ENCODE measurements around the gene SYT1.

DNA sequence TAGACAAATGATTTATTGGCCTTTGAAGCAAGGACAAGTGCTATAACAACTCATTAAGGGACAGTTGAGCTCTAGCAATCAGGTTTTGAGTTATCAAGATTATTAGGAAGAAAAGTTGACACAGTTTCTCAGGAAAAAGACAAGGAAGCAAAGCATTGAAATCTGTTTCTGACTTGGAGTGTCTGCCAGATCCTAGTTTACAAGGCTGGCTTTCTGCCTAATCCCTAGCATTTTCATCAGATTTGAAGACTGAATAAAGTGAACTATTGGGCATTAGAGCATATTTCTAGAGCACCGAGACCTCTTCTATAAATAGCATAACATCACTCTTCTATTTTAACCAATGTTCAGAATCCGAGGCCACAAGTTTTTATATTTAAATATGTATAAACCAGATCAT, 7.0 kb downstream of the SYT1 start:
- TF ChIP-seq, protein P1, sequence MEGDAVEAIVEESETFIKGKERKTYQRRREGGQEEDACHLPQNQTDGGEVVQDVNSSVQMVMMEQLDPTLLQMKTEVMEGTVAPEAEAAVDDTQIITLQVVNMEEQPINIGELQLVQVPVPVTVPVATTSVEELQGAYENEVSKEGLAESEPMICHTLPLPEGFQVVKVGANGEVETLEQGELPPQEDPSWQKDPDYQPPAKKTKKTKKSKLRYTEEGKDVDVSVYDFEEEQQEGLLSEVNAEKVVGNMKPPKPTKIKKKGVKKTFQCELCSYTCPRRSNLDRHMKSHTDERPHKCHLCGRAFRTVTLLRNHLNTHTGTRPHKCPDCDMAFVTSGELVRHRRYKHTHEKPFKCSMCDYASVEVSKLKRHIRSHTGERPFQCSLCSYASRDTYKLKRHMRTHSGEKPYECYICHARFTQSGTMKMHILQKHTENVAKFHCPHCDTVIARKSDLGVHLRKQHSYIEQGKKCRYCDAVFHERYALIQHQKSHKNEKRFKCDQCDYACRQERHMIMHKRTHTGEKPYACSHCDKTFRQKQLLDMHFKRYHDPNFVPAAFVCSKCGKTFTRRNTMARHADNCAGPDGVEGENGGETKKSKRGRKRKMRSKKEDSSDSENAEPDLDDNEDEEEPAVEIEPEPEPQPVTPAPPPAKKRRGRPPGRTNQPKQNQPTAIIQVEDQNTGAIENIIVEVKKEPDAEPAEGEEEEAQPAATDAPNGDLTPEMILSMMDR (IDR thresholded peaks at IDR 0.05): no peak
- no peak for TF ChIP-seq POLR2A (IDR thresholded peaks at IDR 0.05)
